HG03097 (cell line): ENCODE measurements around the gene SLC44A1.

Experiments used
- ATAC-seq: cut with Tn5 transposase; IDR thresholded peaks from one replicate; pipeline ENCODE4 v1.9.1; 2021; ENCODE audit not compliant: unreplicated experiment, low FRiP score

The SLC44A1 gene

GRCh38 chr9:105244003-105244733 lies at the start of gene SLC44A1:
Gene SLC44A1, plus strand, starts transcription at chr9:105244651. Its CDS starts 218 bp downstream, at chr9:105244869.
- ATAC-seq: peak; percentile 85

GRCh38 chr9:105195259-105195658 lies 49.2 kb upstream of the SLC44A1 start:
- ATAC-seq: no peak

GRCh38 chr9:105198023-105198422 lies 46.4 kb upstream of the SLC44A1 start:
- ATAC-seq: no peak

GRCh38 chr9:105198865-105199264 lies 45.6 kb upstream of the SLC44A1 start:
- ATAC-seq: no peak

GRCh38 chr9:105204416-105204815 lies 40.0 kb upstream of the SLC44A1 start:
- no peak for ATAC-seq

- no peak for ATAC-seq
Observed at GRCh38 chr9:105205787-105206495, 38.5 kb upstream of the SLC44A1 start.

GRCh38 chr9:105206496-105206820 lies 38.0 kb upstream of the SLC44A1 start:
- ATAC-seq: no peak

- no peak for ATAC-seq
Observed at GRCh38 chr9:105206821-105207699, 37.4 kb upstream of the SLC44A1 start.

GRCh38 chr9:105216440-105217178 lies 27.8 kb upstream of the SLC44A1 start:
- no peak for ATAC-seq

GRCh38 chr9:105218673-105219072 lies 25.8 kb upstream of the SLC44A1 start:
- ATAC-seq: no peak

GRCh38 chr9:105219291-105219805 lies 25.1 kb upstream of the SLC44A1 start:
- no peak for ATAC-seq

GRCh38 chr9:105220451-105220850 lies 24.0 kb upstream of the SLC44A1 start:
- ATAC-seq: no peak

GRCh38 chr9:105223544-105224140 lies 20.8 kb upstream of the SLC44A1 start:
- ATAC-seq: no peak

- no peak for ATAC-seq
Observed at GRCh38 chr9:105226055-105226454, 18.4 kb upstream of the SLC44A1 start.

- ATAC-seq: no peak
Observed at GRCh38 chr9:105232207-105232606, 12.2 kb upstream of the SLC44A1 start.

- ATAC-seq: no peak
Observed at GRCh38 chr9:105233873-105234272, 10.6 kb upstream of the SLC44A1 start.

GRCh38 chr9:105236261-105236660 lies 8.2 kb upstream of the SLC44A1 start:
- ATAC-seq: no peak

GRCh38 chr9:105237246-105237645 lies 7.2 kb upstream of the SLC44A1 start:
- ATAC-seq: no peak

- ATAC-seq: no peak
Observed at GRCh38 chr9:105238302-105238701, 6.1 kb upstream of the SLC44A1 start.
